ENCODE data around the gene ASPA. TPM values are rescaled to one million over a fixed set of nuclear protein-coding genes. Genes with fewer than 3 reads are reported as not detected.

Gene ASPA
- total and polyA plus RNA-seq, 8 donors = 0.53 to 7.3 (median 3.1) TPM; not detected in 1

GRCh38 chr17:3545151-3545550 lies 69.4 kb downstream of the ASPA start:
- no peaks in the 10 kb centered on the region for H3K9me3 ChIP-seq
- H3K4me3 ChIP-seq = no peak overlapping the region
- intact Hi-C loops (cut with DNase I; ENCODE audit: low total_unique reads) = no loop called here
- no peaks in the 10 kb centered on the region for H3K4me1 ChIP-seq
- no peaks in the 10 kb centered on the region for H3K27me3 ChIP-seq
- no peak for DNase-seq
- 58 to 75% (median 69%) methylated on average over 9 of the region's 9 CpGs for WGBS, 5 donors
- no peak overlapping the region for H3K27ac ChIP-seq
- no peak for TF ChIP-seq POLR2A (IDR thresholded peaks at IDR 0.05)
- no peak for TF ChIP-seq CTCF (IDR thresholded peaks at IDR 0.05)
- TF ChIP-seq POLR2AphosphoS5 (IDR thresholded peaks at IDR 0.05) = no peak
- TF ChIP-seq EP300 (IDR thresholded peaks at IDR 0.05) = no peak
- H3K36me3 ChIP-seq = no peaks in the 10 kb centered on the region

GRCh38 chr17:3546521-3546920 lies 70.7 kb downstream of the ASPA start:
- H3K9me3 ChIP-seq = no peaks in the 10 kb centered on the region
- intact Hi-C loops (cut with DNase I; ENCODE audit: low total_unique reads) = no loop called here
- no peaks in the 10 kb centered on the region for H3K4me1 ChIP-seq
- no peak for DNase-seq
- H3K27ac ChIP-seq = no peak overlapping the region
- WGBS, 5 donors = 60 to 86% (median 84%) methylated on average over 1 to 5 of the region's 5 CpGs
- no peaks in the 10 kb centered on the region for H3K27me3 ChIP-seq
- TF ChIP-seq EP300 (IDR thresholded peaks at IDR 0.05) = no peak
- no peak for TF ChIP-seq POLR2A (IDR thresholded peaks at IDR 0.05)
- no peak for TF ChIP-seq CTCF (IDR thresholded peaks at IDR 0.05)
- TF ChIP-seq POLR2AphosphoS5 (IDR thresholded peaks at IDR 0.05) = no peak
- H3K4me3 ChIP-seq = no peak overlapping the region
- H3K36me3 ChIP-seq = no peaks in the 10 kb centered on the region

GRCh38 chr17:3546997-3547396 lies 71.2 kb downstream of the ASPA start:
- DNase-seq = no peak
- no peak overlapping the region for H3K27ac ChIP-seq
- H3K4me1 ChIP-seq = no peaks in the 10 kb centered on the region
- H3K27me3 ChIP-seq = no peaks in the 10 kb centered on the region
- H3K4me3 ChIP-seq = no peak overlapping the region
- WGBS, 5 donors = 90 to 95% (median 92%) methylated on average over 8 of the region's 8 CpGs
- intact Hi-C loops (cut with DNase I; ENCODE audit: low total_unique reads) = no loop called here
- H3K9me3 ChIP-seq = no peaks in the 10 kb centered on the region
- no peak for TF ChIP-seq POLR2AphosphoS5 (IDR thresholded peaks at IDR 0.05)
- H3K36me3 ChIP-seq = no peaks in the 10 kb centered on the region

GRCh38 chr17:3547628-3548027 lies 71.8 kb downstream of the ASPA start:
- intact Hi-C loops (cut with DNase I; ENCODE audit: low total_unique reads) = no loop called here
- Histone ChIP-seq H3K4me3 (no peak overlapping the region), H3K27ac (no peak overlapping the region), H3K27me3 (no peaks in the 10 kb centered on the region), H3K36me3 (no peaks in the 10 kb centered on the region), H3K9me3 (no peaks in the 10 kb centered on the region), H3K4me1 (no peaks in the 10 kb centered on the region)
- no peak for TF ChIP-seq CTCF (IDR thresholded peaks at IDR 0.05)
- TF ChIP-seq POLR2AphosphoS5 (IDR thresholded peaks at IDR 0.05) = no peak
- TF ChIP-seq EP300 (IDR thresholded peaks at IDR 0.05) = no peak
- TF ChIP-seq POLR2A (IDR thresholded peaks at IDR 0.05) = no peak
- WGBS, 5 donors = 65 to 77% (median 71%) methylated on average over 8 to 11 of the region's 11 CpGs
- no peak for DNase-seq

- no peak overlapping the region for H3K27ac ChIP-seq
- TF ChIP-seq CTCF (IDR thresholded peaks at IDR 0.05) = no peak
- TF ChIP-seq EP300 (IDR thresholded peaks at IDR 0.05) = no peak
- TF ChIP-seq POLR2A (IDR thresholded peaks at IDR 0.05) = no peak
- TF ChIP-seq POLR2AphosphoS5 (IDR thresholded peaks at IDR 0.05) = no peak
- H3K9me3 ChIP-seq = no peaks in the 10 kb centered on the region
- no peaks in the 10 kb centered on the region for H3K4me1 ChIP-seq
- H3K4me3 ChIP-seq = no peak overlapping the region
- no peak for DNase-seq
- WGBS, 5 donors = 94 to 98% (median 96%) methylated on average over 2 of the region's 2 CpGs
- intact Hi-C loops (cut with DNase I; ENCODE audit: low total_unique reads) = no loop called here
- H3K27me3 ChIP-seq = peaks cover 0 to 15% (median 0%) of the 10 kb centered on the region in 3 donors
- no peaks in the 10 kb centered on the region for H3K36me3 ChIP-seq
Measured at GRCh38 chr17:3549610-3550162, 73.9 kb downstream of the ASPA start.
